GM12874 (cell line): Measurements from ENCODE around the gene EYA2.

Source experiments
- TF ChIP-seq, protein P1 (sequence below): IDR thresholded peaks from 2 replicates; pipeline ENCODE4 v1.5.1; 2011; ENCODE audit warnings: low read depth, mild to moderate bottlenecking, control low read depth, low read length, moderate library complexity; ENCODE audit not compliant: insufficient read depth

Gene EYA2

GRCh38 chr20:46936415-46937156 is 41.9 kb downstream of the EYA2 start:
- TF ChIP-seq, protein P1, sequence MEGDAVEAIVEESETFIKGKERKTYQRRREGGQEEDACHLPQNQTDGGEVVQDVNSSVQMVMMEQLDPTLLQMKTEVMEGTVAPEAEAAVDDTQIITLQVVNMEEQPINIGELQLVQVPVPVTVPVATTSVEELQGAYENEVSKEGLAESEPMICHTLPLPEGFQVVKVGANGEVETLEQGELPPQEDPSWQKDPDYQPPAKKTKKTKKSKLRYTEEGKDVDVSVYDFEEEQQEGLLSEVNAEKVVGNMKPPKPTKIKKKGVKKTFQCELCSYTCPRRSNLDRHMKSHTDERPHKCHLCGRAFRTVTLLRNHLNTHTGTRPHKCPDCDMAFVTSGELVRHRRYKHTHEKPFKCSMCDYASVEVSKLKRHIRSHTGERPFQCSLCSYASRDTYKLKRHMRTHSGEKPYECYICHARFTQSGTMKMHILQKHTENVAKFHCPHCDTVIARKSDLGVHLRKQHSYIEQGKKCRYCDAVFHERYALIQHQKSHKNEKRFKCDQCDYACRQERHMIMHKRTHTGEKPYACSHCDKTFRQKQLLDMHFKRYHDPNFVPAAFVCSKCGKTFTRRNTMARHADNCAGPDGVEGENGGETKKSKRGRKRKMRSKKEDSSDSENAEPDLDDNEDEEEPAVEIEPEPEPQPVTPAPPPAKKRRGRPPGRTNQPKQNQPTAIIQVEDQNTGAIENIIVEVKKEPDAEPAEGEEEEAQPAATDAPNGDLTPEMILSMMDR, result no peak

- TF ChIP-seq, protein P1, result no peak
Measured at GRCh38 chr20:46937157-46937523, 42.5 kb downstream of the EYA2 start.

- TF ChIP-seq, protein P1, result no peak
Measured at GRCh38 chr20:46937533-46938226, 43.0 kb downstream of the EYA2 start.

- TF ChIP-seq, protein P1, result no peak
Measured at GRCh38 chr20:46938434-46938833, 43.8 kb downstream of the EYA2 start.

DNA sequence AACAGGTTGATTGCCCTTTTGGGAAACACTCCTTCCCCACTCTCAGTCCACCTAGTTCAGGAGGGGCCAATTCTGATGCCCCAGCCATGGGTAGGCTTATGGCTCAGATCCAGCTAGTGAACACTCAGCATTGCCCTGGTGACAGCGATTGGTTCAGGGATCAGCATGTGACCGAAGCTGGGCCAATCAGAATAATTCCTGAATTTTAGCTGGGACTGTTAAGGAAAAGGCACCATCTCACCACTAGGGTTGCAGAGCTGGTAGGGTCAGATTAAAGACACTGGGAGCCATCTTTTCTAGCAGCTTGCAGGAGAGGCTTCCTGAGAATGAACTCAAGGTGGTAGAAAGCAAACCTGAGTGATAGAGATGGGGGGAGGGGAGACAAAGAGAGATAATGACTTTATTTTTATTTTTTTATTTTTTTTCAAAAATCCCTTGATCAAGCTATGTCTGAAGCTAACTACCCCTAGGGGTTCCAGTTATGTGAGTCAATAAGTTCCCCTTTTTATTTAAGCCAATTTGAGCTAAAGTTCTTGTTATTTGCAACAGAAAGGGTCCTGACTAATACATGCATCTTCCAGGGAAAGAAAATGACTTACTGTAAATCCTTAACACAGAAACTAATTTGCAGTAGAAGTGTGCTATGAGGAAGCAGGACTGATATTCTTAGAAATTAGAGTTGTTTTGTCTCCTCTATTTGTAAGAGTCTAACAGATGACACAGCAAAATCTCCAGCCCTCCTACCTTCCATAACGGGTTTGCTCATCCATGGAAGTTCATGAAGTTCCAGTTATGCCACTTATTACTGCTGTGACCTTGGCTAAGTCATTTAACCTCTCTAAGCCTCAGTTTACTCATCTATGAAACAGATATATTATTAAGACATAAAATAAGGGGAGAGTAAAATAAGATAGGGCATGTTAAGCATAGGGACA is 44.7 kb downstream of the EYA2 start:
- TF ChIP-seq, protein P1, result no peak

DNA sequence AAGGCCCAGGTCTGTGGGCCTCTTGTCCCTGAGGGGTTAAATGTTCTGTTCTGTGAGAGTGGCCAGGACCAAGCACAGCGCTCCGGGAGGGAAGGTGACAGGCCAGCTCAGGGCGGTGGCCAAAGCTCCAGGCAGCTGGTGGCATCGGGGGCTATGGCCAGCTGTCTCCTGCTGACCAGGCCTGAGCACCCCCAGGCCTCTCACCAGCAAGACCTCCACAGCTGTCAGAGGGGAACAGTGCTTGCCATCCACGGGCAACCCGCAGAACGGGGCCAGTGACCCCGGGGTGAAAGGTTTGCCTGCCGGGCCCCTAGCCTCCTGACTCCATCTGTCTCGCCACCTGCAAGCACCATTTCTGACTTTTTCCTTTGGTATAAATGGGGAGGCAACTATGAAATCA is 46.0 kb downstream of the EYA2 start:
- TF ChIP-seq, protein P1, result no peak

GRCh38 chr20:46941404-46941803 is 46.8 kb downstream of the EYA2 start:
- TF ChIP-seq, protein P1, result no peak
